HEK293 (cell line): ENCODE data around the gene HOXB4.

ENCODE experiments used
- ATF2 ChIP-seq: fragments of 450-650 bp; formaldehyde crosslinking; IDR thresholded peaks from 2 replicates; pipeline ENCODE4 v1.5.1; 2016; ENCODE audit warnings: missing biosample characterization, missing genetic modification characterization, low read depth
- GLI2 ChIP-seq: fragments of 450-650 bp; formaldehyde crosslinking; IDR thresholded peaks from 2 replicates; pipeline ENCODE4; 2017; ENCODE audit warnings: missing biosample characterization, missing genetic modification characterization, low read depth, borderline replicate concordance
- GLIS1 ChIP-seq: fragments of 450-650 bp; formaldehyde crosslinking; IDR thresholded peaks from 2 replicates; pipeline ENCODE4 v1.5.1; 2016; ENCODE audit warnings: missing biosample characterization, missing genetic modification characterization
- GLIS2 ChIP-seq: fragments of 450-650 bp; formaldehyde crosslinking; IDR thresholded peaks from 2 replicates; pipeline ENCODE4 v1.5.1; 2016; ENCODE audit warnings: missing biosample characterization, missing genetic modification characterization
- KLF10 ChIP-seq: fragments of 450-650 bp; IDR thresholded peaks from 2 replicates; pipeline ENCODE4 v1.5.1; 2018; ENCODE audit warnings: missing biosample characterization, mild to moderate bottlenecking, missing genetic modification characterization
- MEIS1 ChIP-seq: sonication (generic); formaldehyde crosslinking; IDR thresholded peaks from 2 replicates; pipeline ENCODE4 v1.8.1; 2022; ENCODE audit warnings: missing genetic modification reagents, mild to moderate bottlenecking, borderline replicate concordance
- PRDM1 ChIP-seq: fragments of 450-650 bp; formaldehyde crosslinking; IDR thresholded peaks from 2 replicates; pipeline ENCODE4; 2016; ENCODE audit warnings: missing biosample characterization, missing genetic modification characterization
- PRDM6 ChIP-seq: fragments of 450-650 bp; formaldehyde crosslinking; IDR thresholded peaks from 2 replicates; pipeline ENCODE4 v1.5.1; 2017; ENCODE audit warnings: missing biosample characterization, missing genetic modification characterization
- SP7 ChIP-seq: fragments of 450-650 bp; formaldehyde crosslinking; IDR thresholded peaks from 2 replicates; pipeline ENCODE4 v1.5.1; 2016; ENCODE audit warnings: missing biosample characterization, missing genetic modification characterization
- WT1 ChIP-seq: fragments of 450-650 bp; formaldehyde crosslinking; IDR thresholded peaks from 2 replicates; pipeline ENCODE4 v1.5.1; 2016; ENCODE audit warnings: missing biosample characterization, missing genetic modification characterization
- ZBTB11 ChIP-seq: fragments of 450-650 bp; formaldehyde crosslinking; conservative IDR thresholded peaks from 2 replicates; pipeline ENCODE4 v1.5.1; 2016; ENCODE audit warnings: low read depth, missing biosample characterization, missing genetic modification characterization
- ZFP3 ChIP-seq: fragments of 450-650 bp; formaldehyde crosslinking; IDR thresholded peaks from 2 replicates; pipeline ENCODE4 v1.5.1; 2016; ENCODE audit warnings: low read depth, missing biosample characterization, missing genetic modification characterization
- ZIC2 ChIP-seq: fragments of 450-650 bp; formaldehyde crosslinking; IDR thresholded peaks from 2 replicates; pipeline ENCODE4 v1.5.1; 2016; ENCODE audit warnings: missing biosample characterization, missing genetic modification characterization
- ZNF133 ChIP-seq: fragments of 450-650 bp; formaldehyde crosslinking; IDR thresholded peaks from 2 replicates; pipeline ENCODE4 v1.5.1; 2016; ENCODE audit warnings: missing biosample characterization, missing genetic modification characterization
- ZNF16 ChIP-seq: fragments of 450-650 bp; formaldehyde crosslinking; IDR thresholded peaks from 2 replicates; pipeline ENCODE4 v1.5.1; 2016; ENCODE audit warnings: low read depth, missing biosample characterization, missing genetic modification characterization
- ZNF202 ChIP-seq: fragments of 450-650 bp; formaldehyde crosslinking; IDR thresholded peaks from 2 replicates; pipeline ENCODE4 v1.5.1; 2016; ENCODE audit warnings: missing biosample characterization, missing genetic modification characterization, borderline replicate concordance
- ZNF211 ChIP-seq: fragments of 450-650 bp; formaldehyde crosslinking; IDR thresholded peaks from 2 replicates; pipeline ENCODE4 v1.5.1; 2016; ENCODE audit warnings: low read depth, missing biosample characterization, missing genetic modification characterization
- ZNF239 ChIP-seq: fragments of 450-650 bp; formaldehyde crosslinking; IDR thresholded peaks from 2 replicates; pipeline ENCODE4 v1.5.1; 2016; ENCODE audit warnings: missing biosample characterization, missing genetic modification characterization
- ZNF274 ChIP-seq, 2 experiments: fragments of 200-500 bp in 1 of 2; fragments of 450-650 bp in 1 of 2; sonication (Bioruptor generic) in 1 of 2; formaldehyde crosslinking in 1 of 2; IDR thresholded peaks; 2 replicates each; pipeline versions ENCODE4 v1.5.1 to v1.6.1; 2014 to 2016; ENCODE audit warnings: borderline replicate concordance in 1 of 2, inconsistent platforms in 1 of 2, low read length in 1 of 2, missing biosample characterization in 1 of 2, missing genetic modification characterization in 1 of 2
- ZNF311 ChIP-seq: fragments of 450-650 bp; formaldehyde crosslinking; IDR thresholded peaks from 2 replicates; pipeline ENCODE4 v1.5.1; 2017; ENCODE audit warnings: missing biosample characterization, missing genetic modification characterization, borderline replicate concordance
- ZNF324 ChIP-seq: fragments of 450-650 bp; formaldehyde crosslinking; IDR thresholded peaks from 2 replicates; pipeline ENCODE4 v1.5.1; 2016; ENCODE audit warnings: missing biosample characterization, missing genetic modification characterization
- ZNF366 ChIP-seq: fragments of 450-650 bp; formaldehyde crosslinking; conservative IDR thresholded peaks from 2 replicates; pipeline ENCODE4 v1.5.1; 2016; ENCODE audit warnings: missing biosample characterization, missing genetic modification characterization
- ZNF404 ChIP-seq: fragments of 450-650 bp; formaldehyde crosslinking; IDR thresholded peaks from 2 replicates; pipeline ENCODE4 v1.5.1; 2017; ENCODE audit warnings: missing biosample characterization, missing genetic modification characterization
- ZNF48 ChIP-seq: fragments of 450-650 bp; formaldehyde crosslinking; IDR thresholded peaks from 2 replicates; pipeline ENCODE4 v1.5.1; 2016; ENCODE audit warnings: missing biosample characterization, missing genetic modification characterization
- ZNF513 ChIP-seq: fragments of 450-650 bp; IDR thresholded peaks from 2 replicates; pipeline ENCODE4 v1.5.1; 2018; ENCODE audit warnings: missing biosample characterization, missing genetic modification characterization
- ZNF529 ChIP-seq: fragments of 450-650 bp; formaldehyde crosslinking; IDR thresholded peaks from 2 replicates; pipeline ENCODE4 v1.5.1; 2017; ENCODE audit warnings: missing genetic modification characterization, missing biosample characterization; ENCODE audit not compliant: insufficient replicate concordance
- ZNF548 ChIP-seq: fragments of 450-650 bp; formaldehyde crosslinking; IDR thresholded peaks from 2 replicates; pipeline ENCODE4 v1.5.1; 2016; ENCODE audit warnings: missing biosample characterization, missing genetic modification characterization
- ZNF560 ChIP-seq: fragments of 450-650 bp; formaldehyde crosslinking; IDR thresholded peaks from 2 replicates; pipeline ENCODE4 v1.5.1; 2017; ENCODE audit warnings: missing biosample characterization, missing genetic modification characterization, borderline replicate concordance
- ZNF600 ChIP-seq: fragments of 450-650 bp; formaldehyde crosslinking; IDR thresholded peaks from 2 replicates; pipeline ENCODE4 v1.5.1; 2016; ENCODE audit warnings: missing biosample characterization, missing genetic modification characterization
- ZNF654 ChIP-seq: fragments of 450-650 bp; formaldehyde crosslinking; IDR thresholded peaks from 2 replicates; pipeline ENCODE4 v1.5.1; 2016; ENCODE audit warnings: low read depth, missing biosample characterization, missing genetic modification characterization
- ZNF664 ChIP-seq: fragments of 450-650 bp; formaldehyde crosslinking; IDR thresholded peaks from 2 replicates; pipeline ENCODE4 v1.5.1; 2016; ENCODE audit warnings: missing biosample characterization, missing genetic modification characterization
- ZNF791 ChIP-seq: fragments of 450-650 bp; formaldehyde crosslinking; IDR thresholded peaks from 2 replicates; pipeline ENCODE4 v1.5.1; 2016; ENCODE audit warnings: missing biosample characterization, missing genetic modification characterization
- ZNF837 ChIP-seq: fragments of 450-650 bp; formaldehyde crosslinking; IDR thresholded peaks from 2 replicates; pipeline ENCODE4 v1.5.1; 2016; ENCODE audit warnings: missing biosample characterization, missing genetic modification characterization

HOXB4 gene

GRCh38 chr17:48571024-48571818 is 6.9 kb downstream of the HOXB4 start (continued):
- TF ChIP-seq ZNF837 (tag by site-specific recombination) (no peak), GLI2 (tag by site-specific recombination) (no peak; the same call in 1 of the 2 replicates), ZNF366 (tag by site-specific recombination) (peak; percentile 64), ZNF791 (tag by site-specific recombination) (no peak), KLF10 (tag by site-specific recombination) (no peak; the same call in 1 of the 2 replicates), ZNF211 (tag by site-specific recombination) (no peak), ZNF311 (tag by site-specific recombination) (no peak), PRDM1 (tag by site-specific recombination) (peak; percentile 97), ATF2 (no peak), ZNF404 (tag by site-specific recombination) (no peak), ZNF664 (no peak), ZNF16 (tag by site-specific recombination) (no peak), ZNF48 (tag by site-specific recombination) (no peak), ZNF560 (tag by site-specific recombination) (no peak), ZNF529 (no peak), ZIC2 (tag by site-specific recombination) (peak; percentile 97), GLIS1 (tag by site-specific recombination) (peak; percentile 84), WT1 (tag by site-specific recombination) (peak; percentile 83), ZFP3 (no peak), ZNF324 (tag by site-specific recombination) (no peak), ZNF202 (tag by site-specific recombination) (no peak), ZNF548 (tag by site-specific recombination) (no peak), ZBTB11 (tag by site-specific recombination) (peak; percentile 29; the same call in 1 of the 2 replicates), ZNF274 (IDR thresholded peaks at IDR 0.05; ENCODE audit: low read length) (no peak), ZNF274 (tag by site-specific recombination; IDR thresholded peaks at IDR 0.05; ENCODE audit: borderline replicate concordance) (no peak), MEIS1 (CRISPR knock-in tag) (no peak), ZNF513 (tag by site-specific recombination) (no peak), SP7 (tag by site-specific recombination) (peak; percentile 81), PRDM6 (peak; percentile 91), ZNF600 (no peak; the same call in none of the 2 replicates), ZNF239 (tag by site-specific recombination) (no peak), GLIS2 (tag by site-specific recombination) (peak; percentile 69), ZNF654 (tag by site-specific recombination) (no peak), ZNF133 (tag by site-specific recombination) (no peak)
